A673 (cell line): Measurements from ENCODE around the gene SSBP4.

Source experiments
- EZH2 ChIP-seq: fragments of 200-600 bp; sonication (generic); IDR thresholded peaks from 2 replicates; pipeline ENCODE4 v1.6.1; 2017; ENCODE audit warnings: borderline replicate concordance, low read depth, mild to moderate bottlenecking, mixed read lengths, antibody characterized with exemption, low read length; ENCODE audit not compliant: poor library complexity, severe bottlenecking
- TF ChIP-seq, protein P1 (sequence below): fragments of 300-800, 200-600 bp; sonication (generic); conservative IDR thresholded peaks from 2 replicates; pipeline ENCODE4 v1.5.1; 2017; ENCODE audit warnings: low read depth, mild to moderate bottlenecking, antibody characterized with exemption, low read length, moderate library complexity, mixed read lengths

DNA sequence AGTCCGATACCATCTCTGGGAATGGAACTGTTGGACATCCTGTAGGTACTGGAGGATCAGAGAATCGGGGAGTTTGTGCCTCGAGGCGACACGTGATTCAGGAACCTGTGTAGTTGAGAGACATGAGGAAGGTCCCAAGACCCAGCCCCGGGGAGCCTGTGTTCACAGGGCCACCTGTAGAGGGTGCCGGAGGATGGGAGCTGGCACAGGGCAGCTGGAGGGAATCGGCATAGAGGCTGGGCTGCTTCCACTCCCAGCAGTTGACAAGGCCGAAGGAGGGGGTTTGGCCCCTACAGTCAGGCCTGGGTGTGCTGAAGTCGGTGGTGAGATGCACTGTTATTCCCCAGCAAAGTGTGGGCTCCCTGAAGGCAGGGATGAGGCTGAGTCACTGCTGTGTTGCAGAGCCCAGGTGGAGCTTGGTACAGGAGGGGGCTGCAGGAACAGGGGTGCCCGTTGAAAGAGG lies 21.2 kb downstream of the SSBP4 start:
- TF ChIP-seq, protein P1, sequence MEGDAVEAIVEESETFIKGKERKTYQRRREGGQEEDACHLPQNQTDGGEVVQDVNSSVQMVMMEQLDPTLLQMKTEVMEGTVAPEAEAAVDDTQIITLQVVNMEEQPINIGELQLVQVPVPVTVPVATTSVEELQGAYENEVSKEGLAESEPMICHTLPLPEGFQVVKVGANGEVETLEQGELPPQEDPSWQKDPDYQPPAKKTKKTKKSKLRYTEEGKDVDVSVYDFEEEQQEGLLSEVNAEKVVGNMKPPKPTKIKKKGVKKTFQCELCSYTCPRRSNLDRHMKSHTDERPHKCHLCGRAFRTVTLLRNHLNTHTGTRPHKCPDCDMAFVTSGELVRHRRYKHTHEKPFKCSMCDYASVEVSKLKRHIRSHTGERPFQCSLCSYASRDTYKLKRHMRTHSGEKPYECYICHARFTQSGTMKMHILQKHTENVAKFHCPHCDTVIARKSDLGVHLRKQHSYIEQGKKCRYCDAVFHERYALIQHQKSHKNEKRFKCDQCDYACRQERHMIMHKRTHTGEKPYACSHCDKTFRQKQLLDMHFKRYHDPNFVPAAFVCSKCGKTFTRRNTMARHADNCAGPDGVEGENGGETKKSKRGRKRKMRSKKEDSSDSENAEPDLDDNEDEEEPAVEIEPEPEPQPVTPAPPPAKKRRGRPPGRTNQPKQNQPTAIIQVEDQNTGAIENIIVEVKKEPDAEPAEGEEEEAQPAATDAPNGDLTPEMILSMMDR: peak; percentile 59
- TF ChIP-seq EZH2: no peak
